ENCODE data around the gene ALDH5A1. TPM values are rescaled to one million over a fixed set of nuclear protein-coding genes. Genes with fewer than 3 reads are reported as not detected.

The ALDH5A1 gene
- total and polyA plus RNA-seq, 7 donors, result 3.5 to 41.7 (median 16.7) TPM

- DNase-seq (no peak), ATAC-seq (no peak)
- Histone ChIP-seq H3K27me3 (ENCODE audit: insufficient read depth in 3 of 3, low read length in 2 of 3) (no peaks in the 10 kb centered on the region), H3K36me3 (ENCODE audit: insufficient read depth in 1 of 2, low read depth in 1 of 2) (peaks cover 10 to 67% of the 10 kb centered on the region in 2 donors), H3K27ac (no peak overlapping the region), H3K4me3 (no peak overlapping the region), H3K9me3 (no peaks in the 10 kb centered on the region), H3K4me1 (no peaks in the 10 kb centered on the region)
- 61 to 66% (median 64%) methylated on average over 4 of the region's 4 CpGs for WGBS, 3 donors
- TF ChIP-seq CTCF (IDR thresholded peaks at IDR 0.05), result no peak
- intact Hi-C loops (cut with DNase I), result no loop called here
Observed at GRCh38 chr6:24536466-24536865, 41.7 kb downstream of the ALDH5A1 start.

GRCh38 chr6:24537082-24537699 is 42.4 kb downstream of the ALDH5A1 start:
- no peak for TF ChIP-seq CTCF (IDR thresholded peaks at IDR 0.05)
- no peak for DNase-seq
- H3K9me3 ChIP-seq, result no peaks in the 10 kb centered on the region
- H3K27ac ChIP-seq, result no peak overlapping the region
- intact Hi-C loops (cut with DNase I), result no loop called here
- no peak for ATAC-seq
- peaks cover 7 to 60% of the 10 kb centered on the region in 2 donors for H3K36me3 ChIP-seq (ENCODE audit: insufficient read depth in 1 of 2, low read depth in 1 of 2)
- H3K27me3 ChIP-seq (ENCODE audit: insufficient read depth in 3 of 3, low read length in 2 of 3), result no peaks in the 10 kb centered on the region
- 90 to 96% (median 90%) methylated on average over 8 of the region's 8 CpGs for WGBS, 3 donors
- no peaks in the 10 kb centered on the region for H3K4me1 ChIP-seq
- no peak overlapping the region for H3K4me3 ChIP-seq

- intact Hi-C loops (cut with DNase I), result no loop called here
- peaks cover 7 to 53% of the 10 kb centered on the region in 2 donors for H3K36me3 ChIP-seq (ENCODE audit: insufficient read depth in 1 of 2, low read depth in 1 of 2)
- ATAC-seq, result no peak
Observed at GRCh38 chr6:24537771-24538385, 43.1 kb downstream of the ALDH5A1 start.

GRCh38 chr6:24539416-24539815 is 44.6 kb downstream of the ALDH5A1 start:
- no peak overlapping the region for H3K27ac ChIP-seq
- TF ChIP-seq CTCF (IDR thresholded peaks at IDR 0.05), result no peak
- ATAC-seq (no peak), DNase-seq (no peak)
- 88 to 93% (median 88%) methylated on average over 8 of the region's 8 CpGs for WGBS, 3 donors
- no peaks in the 10 kb centered on the region for H3K27me3 ChIP-seq (ENCODE audit: insufficient read depth in 3 of 3, low read length in 2 of 3)
- no peaks in the 10 kb centered on the region for H3K9me3 ChIP-seq
- H3K4me3 ChIP-seq, result no peak overlapping the region
- intact Hi-C loops (cut with DNase I), result no loop called here
- H3K4me1 ChIP-seq, result no peaks in the 10 kb centered on the region
- H3K36me3 ChIP-seq (ENCODE audit: insufficient read depth in 1 of 2, low read depth in 1 of 2), result peaks cover 3 to 39% of the 10 kb centered on the region in 2 donors

More at GRCh38 chr6:24537771-24538385, 43.1 kb downstream of the ALDH5A1 start:
- no peak overlapping the region for H3K4me3 ChIP-seq
- TF ChIP-seq CTCF (IDR thresholded peaks at IDR 0.05), result no peak
- no peak for DNase-seq
- no peak overlapping the region for H3K27ac ChIP-seq
- no peaks in the 10 kb centered on the region for H3K4me1 ChIP-seq
- H3K9me3 ChIP-seq, result no peaks in the 10 kb centered on the region
- H3K27me3 ChIP-seq (ENCODE audit: insufficient read depth in 3 of 3, low read length in 2 of 3), result no peaks in the 10 kb centered on the region
- WGBS, 3 donors, result 94 to 97% (median 95%) methylated on average over 8 of the region's 8 CpGs
